NOMO-1 (cell line): ENCODE data around the gene NFATC3.

Experiments used
- DNase-seq, 2 experiments: peaks; one replicate each; lab custom pipeline; 2025; ENCODE audit not compliant: unreplicated experiment in 2 of 2; lab: John Stamatoyannopoulos, UW

NFATC3 gene

GRCh38 chr16:68085259-68086071 is at the start of gene NFATC3:
TSS of gene NFATC3 (plus strand) at chr16:68085370. CDS start at chr16:68085682, 312 bp downstream.
- peak; percentile 93 to 98 for DNase-seq

GRCh38 chr16:68037841-68038597 is 47.2 kb upstream of the NFATC3 start:
- peak; percentile 15 to 66 for DNase-seq

- DNase-seq, result peak; percentile 67 to 75
These were observed 44.5 kb upstream of the NFATC3 start for GRCh38 chr16:68040506-68041288.

GRCh38 chr16:68041783-68042182 is 43.4 kb upstream of the NFATC3 start:
- DNase-seq, result peak; percentile 33 to 90

GRCh38 chr16:68046106-68046505 is 39.1 kb upstream of the NFATC3 start:
- no peak for DNase-seq

- no peak for DNase-seq
These were observed 37.2 kb upstream of the NFATC3 start for GRCh38 chr16:68047987-68048386.

GRCh38 chr16:68049449-68049848 is 35.7 kb upstream of the NFATC3 start:
- DNase-seq, result no peak

GRCh38 chr16:68055395-68055794 is 29.8 kb upstream of the NFATC3 start:
- DNase-seq, result no peak

GRCh38 chr16:68059804-68060203 is 25.4 kb upstream of the NFATC3 start:
- no peak for DNase-seq

- DNase-seq, result peak; percentile 39 to 59
These were observed 23.8 kb upstream of the NFATC3 start for GRCh38 chr16:68061396-68061795.

GRCh38 chr16:68062910-68063393 is 22.2 kb upstream of the NFATC3 start:
- no peak for DNase-seq

- DNase-seq, result peak; percentile 49 to 68
These were observed 20.3 kb upstream of the NFATC3 start for GRCh38 chr16:68064791-68065365.

GRCh38 chr16:68065716-68066305 is 19.4 kb upstream of the NFATC3 start:
- no peak for DNase-seq

- DNase-seq, result no peak
These were observed 18.4 kb upstream of the NFATC3 start for GRCh38 chr16:68066763-68067162.

- DNase-seq, result no peak
These were observed 16.2 kb upstream of the NFATC3 start for GRCh38 chr16:68068926-68069325.

GRCh38 chr16:68069511-68070248 is 15.5 kb upstream of the NFATC3 start:
- no peak for DNase-seq

GRCh38 chr16:68070249-68070730 is 14.9 kb upstream of the NFATC3 start:
- DNase-seq, result no peak

- DNase-seq, result no peak
These were observed 14.2 kb upstream of the NFATC3 start for GRCh38 chr16:68070806-68071517.

GRCh38 chr16:68071518-68071901 is 13.7 kb upstream of the NFATC3 start:
- DNase-seq, result no peak
